ENCODE data around the gene MZB1.

- no peak for TF ChIP-seq CTCF (IDR thresholded peaks at IDR 0.05; ENCODE audit: poor library complexity)
- no peak for TF ChIP-seq EZH2 (IDR thresholded peaks at IDR 0.05; ENCODE audit: borderline replicate concordance)
- TF ChIP-seq EZH2phosphoT487 (IDR thresholded peaks at IDR 0.05; ENCODE audit: low read depth, severe bottlenecking, unreplicated experiment), result no peak
Measured at GRCh38 chr5:139342423-139342723, 47.3 kb downstream of the MZB1 start.
